ENCODE measurements around the gene OGFR.
A peak's percentile ranks its signal among the peaks of the same experiment; 100 is the strongest.

The OGFR gene

DNA sequence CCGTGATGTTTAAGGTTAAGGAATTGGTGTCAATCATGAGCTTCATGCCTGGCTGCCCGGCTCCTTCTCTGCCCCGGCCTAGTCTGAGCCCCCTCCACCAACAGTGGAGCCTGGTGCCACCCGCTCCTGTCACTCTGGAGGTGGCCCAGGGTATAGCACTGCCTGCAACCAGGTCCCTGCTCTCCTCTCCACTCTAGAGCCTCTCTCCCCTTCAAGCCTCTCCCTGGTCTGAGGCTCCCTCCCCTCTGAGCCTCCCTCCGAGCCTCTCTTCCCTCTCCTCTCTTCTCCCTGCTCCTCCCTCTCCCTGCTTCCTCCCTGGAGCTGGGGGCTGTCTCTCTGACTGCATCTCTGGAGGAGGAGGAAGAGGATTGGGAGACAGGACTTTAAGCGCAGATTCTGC lies 39.6 kb upstream of the OGFR start:
- ATAC-seq (replicated peaks) (no peak), DNase-seq (no peak)
- H3K27me3 Mint-ChIP-seq, result peaks cover 9 to 20% of the 10 kb centered on the region in 2 donors
- no peaks in the 10 kb centered on the region for H3K36me3 Mint-ChIP-seq
- H3K4me3 Mint-ChIP-seq, result no peak overlapping the region
- H3K4me1 Mint-ChIP-seq, result peaks cover 0 to under 1% of the 10 kb centered on the region in 2 donors
- no peaks in the 10 kb centered on the region for H3K9me3 Mint-ChIP-seq
- no peak overlapping the region for H3K27ac Mint-ChIP-seq

DNA sequence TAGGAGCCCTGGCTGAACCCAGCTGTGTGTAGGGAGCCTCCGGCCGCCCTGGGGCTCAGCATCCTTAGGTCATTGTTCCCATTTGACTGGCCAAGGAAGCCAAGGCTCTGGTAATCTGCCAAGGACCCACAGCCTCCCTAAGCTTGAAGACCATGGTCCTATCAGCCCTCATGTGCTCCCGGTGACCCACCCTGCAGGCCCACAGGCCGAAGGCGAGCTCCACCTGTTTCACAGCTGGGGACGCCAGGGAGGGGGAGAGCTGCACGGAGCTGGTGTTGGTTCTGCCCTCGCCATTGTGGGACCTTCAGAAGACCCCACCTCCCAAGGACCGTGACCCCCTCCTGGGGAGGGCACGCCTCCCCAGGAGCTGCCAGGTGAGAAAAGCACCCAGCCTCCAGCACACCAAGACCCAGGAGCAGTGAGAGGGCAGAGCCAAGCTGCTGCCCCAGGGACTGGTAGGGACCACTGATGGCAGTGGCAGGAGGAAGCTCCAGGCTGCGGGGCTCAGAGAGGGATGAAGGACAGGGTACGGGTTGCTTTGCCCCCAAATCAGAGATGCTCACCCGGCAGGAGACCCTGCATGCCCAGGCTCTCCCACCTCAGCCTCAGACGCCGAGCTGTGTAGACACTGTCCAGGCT lies 39.1 kb upstream of the OGFR start:
- ATAC-seq (replicated peaks) (no peak), DNase-seq (no peak)
- Mint-ChIP-seq H3K4me3 (no peak overlapping the region), H3K4me1 (peaks cover 0 to 4% of the 10 kb centered on the region in 2 donors), H3K9me3 (no peaks in the 10 kb centered on the region), H3K27ac (no peak overlapping the region), H3K36me3 (no peaks in the 10 kb centered on the region), H3K27me3 (peaks cover 9 to 19% of the 10 kb centered on the region in 2 donors)

DNA sequence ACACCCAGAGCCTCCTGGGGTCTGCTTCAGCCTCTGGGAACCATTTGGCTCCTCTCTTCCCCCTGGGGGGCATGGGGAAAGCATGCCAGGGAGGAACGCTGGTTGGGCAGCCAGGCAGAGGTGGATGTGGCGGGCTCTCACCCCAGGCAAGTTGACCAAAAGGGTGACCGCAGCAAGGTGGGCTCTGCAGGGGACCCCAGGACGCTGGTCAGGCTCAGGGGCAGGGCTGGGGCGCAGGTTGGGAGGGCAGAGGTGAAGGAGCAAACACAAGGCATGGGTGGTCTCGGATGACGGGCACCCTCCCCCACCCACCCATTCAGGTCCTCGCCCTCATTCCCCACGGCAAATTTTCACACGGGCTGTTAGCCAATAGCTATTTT lies 38.6 kb upstream of the OGFR start:
- peaks cover 9 to 19% of the 10 kb centered on the region in 2 donors for H3K27me3 Mint-ChIP-seq
- ATAC-seq (replicated peaks), result no peak

DNA sequence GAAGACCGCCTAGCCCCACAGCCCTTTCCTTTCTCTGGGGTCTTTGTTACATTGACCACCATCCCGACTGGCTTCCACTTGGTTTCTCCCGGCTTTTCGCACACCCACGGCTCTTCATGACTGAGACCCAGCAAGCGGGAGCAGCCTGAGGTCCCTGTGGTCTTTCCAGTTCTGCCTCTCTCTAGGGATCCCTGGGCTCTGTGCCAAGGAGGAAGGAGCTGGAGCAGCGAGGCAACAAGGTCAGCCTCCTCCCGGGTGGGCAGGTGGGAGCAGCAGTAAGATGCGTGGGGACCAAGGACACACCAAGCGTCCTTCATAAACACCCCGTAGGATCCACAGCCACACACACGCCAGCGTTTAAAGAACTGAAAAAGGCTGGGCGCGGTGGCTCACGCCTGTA lies 37.9 kb upstream of the OGFR start:
- peaks cover 0 to 6% of the 10 kb centered on the region in 2 donors for H3K4me1 Mint-ChIP-seq
- no peak overlapping the region for H3K27ac Mint-ChIP-seq

More for the DNA sequence above, 38.6 kb upstream of the OGFR start:
- Mint-ChIP-seq H3K27ac (no peak overlapping the region), H3K4me3 (no peak overlapping the region), H3K36me3 (no peaks in the 10 kb centered on the region), H3K4me1 (peaks cover 0 to 6% of the 10 kb centered on the region in 2 donors), H3K9me3 (no peaks in the 10 kb centered on the region)
- DNase-seq, result no peak

DNA sequence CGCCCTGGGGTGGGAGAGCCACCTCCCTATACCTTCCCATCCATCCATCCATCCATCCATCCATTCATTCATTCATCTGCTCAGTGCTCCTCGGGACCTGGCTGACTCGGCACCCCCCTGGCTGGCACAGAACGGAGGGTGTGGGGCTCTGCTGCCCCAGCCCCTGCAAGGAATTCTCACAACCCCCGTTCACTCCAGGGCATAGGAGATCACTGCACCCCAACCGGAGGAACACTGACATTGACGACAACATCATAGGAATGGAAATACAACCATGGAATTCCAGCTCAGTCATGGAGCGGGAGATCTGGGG lies 36.4 kb upstream of the OGFR start:
- Mint-ChIP-seq H3K9me3 (no peaks in the 10 kb centered on the region), H3K27me3 (peaks cover 9 to 26% of the 10 kb centered on the region in 2 donors), H3K27ac (no peak overlapping the region), H3K4me1 (peaks cover 0 to 6% of the 10 kb centered on the region in 2 donors), H3K4me3 (no peak overlapping the region), H3K36me3 (no peaks in the 10 kb centered on the region)
- DNase-seq (no peak), ATAC-seq (replicated peaks) (no peak)

More for the DNA sequence above, 37.9 kb upstream of the OGFR start:
- peaks cover 9 to 25% of the 10 kb centered on the region in 2 donors for H3K27me3 Mint-ChIP-seq
- H3K36me3 Mint-ChIP-seq, result no peaks in the 10 kb centered on the region
- H3K4me3 Mint-ChIP-seq, result no peak overlapping the region
- no peaks in the 10 kb centered on the region for H3K9me3 Mint-ChIP-seq
- ATAC-seq (replicated peaks), result no peak
- DNase-seq, result no peak

DNA sequence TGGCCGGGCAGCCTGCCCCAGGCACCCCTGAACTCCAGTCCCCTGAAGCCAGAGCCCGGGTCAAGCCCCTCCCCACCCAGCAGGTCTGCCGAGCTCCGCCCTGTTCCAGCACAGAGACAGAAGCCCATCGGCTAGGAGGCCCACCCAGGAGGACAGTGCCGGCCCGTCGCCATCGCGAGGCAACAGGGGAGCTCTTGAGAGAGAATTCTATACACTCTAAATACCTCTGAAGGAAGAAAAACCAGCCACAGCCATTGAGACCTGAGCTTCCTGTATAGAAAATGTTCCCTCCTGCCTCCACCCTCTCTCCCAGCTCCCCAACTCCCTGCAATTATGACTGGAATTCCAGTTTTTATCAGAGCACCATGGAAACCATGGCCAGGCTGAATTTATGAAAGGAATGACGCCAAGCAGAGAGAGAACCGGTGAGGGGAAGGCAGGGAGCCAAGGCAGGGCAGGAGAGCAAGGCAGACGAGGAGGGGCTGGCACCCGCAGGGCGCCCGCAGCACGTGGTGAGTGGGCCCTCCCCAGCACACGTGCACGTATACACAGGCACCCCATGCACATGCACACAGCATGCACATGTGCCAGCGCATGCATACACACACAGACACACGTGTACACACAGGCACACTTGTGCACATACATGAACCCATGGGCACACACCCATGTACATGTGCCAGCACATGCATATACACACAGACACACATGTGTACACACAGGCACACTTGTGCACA lies 35.9 kb upstream of the OGFR start:
- H3K36me3 Mint-ChIP-seq, result no peaks in the 10 kb centered on the region

DNA sequence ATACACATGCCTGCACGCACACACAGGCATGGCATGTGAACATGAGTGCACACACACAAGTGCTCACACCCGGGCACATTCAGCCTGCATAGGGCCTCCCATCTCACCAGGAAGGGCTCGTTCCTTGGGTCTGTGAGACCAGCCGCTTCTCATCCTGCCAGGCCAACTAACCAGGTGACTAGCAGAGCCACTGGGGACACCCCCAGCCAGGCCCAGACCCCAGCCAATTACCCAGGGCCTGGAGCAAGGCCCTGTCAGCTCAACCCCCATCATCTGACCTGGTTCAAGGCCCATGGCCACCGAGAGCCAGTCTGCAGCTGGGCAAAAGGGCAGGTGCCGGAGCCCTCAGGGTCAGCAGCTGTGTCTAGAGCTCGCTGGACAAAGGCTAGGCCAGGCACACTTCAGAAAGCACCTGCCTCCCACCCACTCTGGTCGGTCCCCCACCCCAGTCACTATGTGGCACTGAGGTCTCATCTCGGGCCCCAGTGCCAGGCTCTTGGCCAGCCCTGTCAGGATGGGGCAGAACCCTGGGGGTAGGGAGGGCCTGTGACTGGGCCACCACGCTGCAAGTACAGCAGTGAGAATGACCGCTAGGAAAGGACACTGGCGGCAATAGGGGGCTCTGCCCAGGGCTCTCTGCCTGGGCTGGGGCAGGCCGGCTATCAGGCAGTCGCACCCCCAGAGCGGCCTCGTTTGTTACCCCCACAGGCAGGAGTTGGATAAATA lies 35.1 kb upstream of the OGFR start:
- DNase-seq, result no peak
- H3K27ac Mint-ChIP-seq, result no peak overlapping the region
- no peaks in the 10 kb centered on the region for H3K9me3 Mint-ChIP-seq
- H3K4me3 Mint-ChIP-seq, result no peak overlapping the region
- peaks cover 2 to 7% of the 10 kb centered on the region in 2 donors for H3K4me1 Mint-ChIP-seq
- no peaks in the 10 kb centered on the region for H3K36me3 Mint-ChIP-seq
- no peak for ATAC-seq (replicated peaks)
- peaks cover 9 to 15% of the 10 kb centered on the region in 2 donors for H3K27me3 Mint-ChIP-seq

More for the DNA sequence above, 35.9 kb upstream of the OGFR start:
- Mint-ChIP-seq H3K4me3 (no peak overlapping the region), H3K9me3 (no peaks in the 10 kb centered on the region), H3K27me3 (peaks cover 9 to 21% of the 10 kb centered on the region in 2 donors), H3K4me1 (peaks cover 0 to 6% of the 10 kb centered on the region in 2 donors), H3K27ac (no peak overlapping the region)
- no peak for DNase-seq
- ATAC-seq (replicated peaks), result no peak

DNA sequence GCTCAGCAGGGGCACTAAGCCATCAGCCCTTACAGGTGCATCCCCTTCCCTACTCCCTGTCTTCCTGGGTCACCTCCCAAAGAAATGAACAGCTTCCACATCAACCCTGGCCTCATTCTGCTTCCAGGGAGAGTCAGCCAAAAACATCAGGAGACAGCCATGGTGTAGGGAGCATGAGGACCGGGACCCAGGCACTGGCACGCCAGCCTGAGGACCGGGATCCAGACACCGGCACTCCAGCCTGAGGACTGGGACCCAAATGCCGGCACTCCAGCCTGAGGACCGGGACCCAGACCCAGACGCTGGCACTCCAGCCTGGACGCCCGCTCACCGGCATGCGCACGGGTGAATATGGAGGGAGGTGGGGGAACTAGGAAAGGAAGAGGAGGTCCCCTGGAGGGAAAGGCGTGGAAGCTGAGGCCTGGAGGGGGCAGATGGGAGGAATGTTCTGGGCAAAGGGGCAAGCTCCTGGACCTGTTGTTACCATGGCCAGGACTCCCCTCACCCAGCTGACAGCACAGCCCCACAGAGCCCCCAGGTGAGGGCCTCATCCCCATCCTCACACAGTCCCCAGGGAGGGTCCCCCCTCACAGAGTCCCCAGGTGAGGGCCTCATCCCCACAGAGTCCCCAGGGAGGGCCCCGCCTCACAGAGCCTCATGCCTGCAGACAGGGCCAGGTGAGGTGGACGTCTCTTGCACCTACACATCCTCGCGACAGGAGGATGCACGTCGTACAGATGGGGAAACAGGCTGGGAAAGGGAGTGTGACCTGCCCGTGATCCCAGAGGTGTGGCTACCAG lies 34.3 kb upstream of the OGFR start:
- no peak for ATAC-seq (replicated peaks)
- no peaks in the 10 kb centered on the region for H3K9me3 Mint-ChIP-seq
- no peak overlapping the region for H3K27ac Mint-ChIP-seq

DNA sequence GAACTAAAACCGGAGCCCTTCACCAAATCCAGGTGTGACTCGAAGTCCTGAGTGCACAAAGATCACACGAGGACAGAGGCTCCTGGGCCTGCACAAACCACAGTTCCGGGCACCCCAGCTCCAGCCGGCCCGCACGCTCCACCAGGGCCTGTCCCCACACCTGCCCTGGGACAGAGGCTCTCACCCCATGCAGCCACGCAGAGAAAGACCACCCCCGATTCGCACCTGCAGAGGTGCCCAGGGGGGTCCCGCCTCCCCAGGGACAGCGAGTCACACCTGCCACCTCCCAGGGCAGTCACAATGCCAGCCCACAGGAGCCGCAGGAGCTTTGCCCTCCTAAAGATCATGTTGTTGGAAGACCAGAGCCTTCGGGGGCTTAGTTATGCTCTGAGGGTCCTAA lies 33.7 kb upstream of the OGFR start:
- Mint-ChIP-seq H3K4me3 (no peak overlapping the region), H3K9me3 (no peaks in the 10 kb centered on the region), H3K27me3 (peaks cover 4 to 7% of the 10 kb centered on the region in 2 donors), H3K27ac (peak overlapping the region; percentile 28), H3K36me3 (no peaks in the 10 kb centered on the region), H3K4me1 (peaks cover 11 to 21% of the 10 kb centered on the region in 2 donors)
- no peak for ATAC-seq (replicated peaks)
- DNase-seq, result no peak

More for the DNA sequence above, 34.3 kb upstream of the OGFR start:
- no peak for DNase-seq
- peaks cover 4 to 9% of the 10 kb centered on the region in 2 donors for H3K27me3 Mint-ChIP-seq
- H3K4me3 Mint-ChIP-seq, result no peak overlapping the region
- no peaks in the 10 kb centered on the region for H3K36me3 Mint-ChIP-seq
- peaks cover 7 to 15% of the 10 kb centered on the region in 2 donors for H3K4me1 Mint-ChIP-seq

DNA sequence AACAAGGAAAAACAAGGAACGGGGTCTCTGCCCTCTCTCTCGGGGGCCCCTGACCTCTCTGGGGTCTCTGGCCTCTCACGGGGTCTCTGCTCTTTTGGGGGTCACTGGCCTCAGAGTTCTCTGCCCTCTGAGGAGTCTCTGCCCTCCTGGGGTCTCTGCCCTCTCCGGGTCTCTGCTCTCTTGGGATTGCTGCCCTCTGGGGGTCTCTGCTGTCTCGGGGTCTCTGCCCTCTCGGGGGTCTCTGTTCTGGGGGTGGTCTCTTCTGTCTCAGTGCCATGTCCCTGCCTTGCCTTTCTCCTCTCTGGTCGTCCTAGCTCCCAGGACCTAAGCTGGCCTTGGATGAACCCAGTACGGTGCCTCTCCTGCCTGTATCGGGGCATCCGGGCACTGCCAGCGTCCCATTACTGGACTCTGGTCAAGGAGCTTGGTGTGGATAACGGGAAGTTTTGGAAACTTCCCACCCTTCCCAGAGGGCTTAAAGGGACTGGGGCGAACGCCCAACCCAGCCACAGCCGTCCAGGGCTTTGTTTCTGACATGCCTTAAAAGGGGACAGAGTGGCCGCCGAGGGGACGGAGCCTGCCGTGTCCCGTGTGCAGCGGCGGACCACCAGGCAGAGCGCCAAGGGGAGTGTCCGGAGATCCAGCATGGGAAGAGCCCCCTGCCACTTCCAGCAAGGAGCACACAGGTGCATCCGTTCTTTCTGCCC lies 33.1 kb upstream of the OGFR start:
- Mint-ChIP-seq H3K9me3 (peaks cover 0 to under 1% of the 10 kb centered on the region in 2 donors), H3K27me3 (peaks cover 2 to 7% of the 10 kb centered on the region in 2 donors), H3K4me3 (no peak overlapping the region), H3K4me1 (peaks cover 16 to 27% of the 10 kb centered on the region in 2 donors), H3K36me3 (no peaks in the 10 kb centered on the region), H3K27ac (no peak overlapping the region)
- no peak for DNase-seq
- no peak for ATAC-seq (replicated peaks)

DNA sequence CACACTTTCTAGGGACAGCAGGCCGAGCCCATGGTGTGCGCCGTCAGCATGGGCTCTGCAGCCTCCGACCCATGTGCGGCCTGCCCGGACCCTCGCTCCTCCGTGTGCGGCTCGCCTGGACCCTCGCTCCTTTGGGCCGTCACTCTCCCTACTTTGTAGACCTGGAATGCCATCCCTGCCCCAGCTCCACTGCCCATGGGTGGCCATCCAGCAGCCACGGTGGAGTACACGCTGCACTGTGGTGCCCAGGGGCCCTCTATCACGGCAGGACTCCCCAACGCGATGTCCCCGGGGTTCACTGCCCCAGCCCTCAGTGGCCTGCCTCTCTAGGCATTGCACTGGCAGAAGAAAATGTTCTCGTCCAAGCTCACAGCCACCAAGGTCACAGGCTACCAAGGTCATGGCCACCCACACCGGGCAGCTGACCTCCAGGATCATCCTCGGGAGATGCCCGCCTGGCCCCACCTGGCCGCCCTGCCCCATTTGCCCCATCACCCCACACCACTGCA lies 32.5 kb upstream of the OGFR start:
- H3K9me3 Mint-ChIP-seq, result peaks cover 3 to 7% of the 10 kb centered on the region in 2 donors
- peaks cover 0 to 3% of the 10 kb centered on the region in 2 donors for H3K36me3 Mint-ChIP-seq
- no peak overlapping the region for H3K27ac Mint-ChIP-seq
- DNase-seq, result no peak
- no peak for ATAC-seq (replicated peaks)
- H3K27me3 Mint-ChIP-seq, result peaks cover 0 to 7% of the 10 kb centered on the region in 2 donors
- H3K4me1 Mint-ChIP-seq, result peaks cover 20 to 33% of the 10 kb centered on the region in 2 donors
- H3K4me3 Mint-ChIP-seq, result no peak overlapping the region

DNA sequence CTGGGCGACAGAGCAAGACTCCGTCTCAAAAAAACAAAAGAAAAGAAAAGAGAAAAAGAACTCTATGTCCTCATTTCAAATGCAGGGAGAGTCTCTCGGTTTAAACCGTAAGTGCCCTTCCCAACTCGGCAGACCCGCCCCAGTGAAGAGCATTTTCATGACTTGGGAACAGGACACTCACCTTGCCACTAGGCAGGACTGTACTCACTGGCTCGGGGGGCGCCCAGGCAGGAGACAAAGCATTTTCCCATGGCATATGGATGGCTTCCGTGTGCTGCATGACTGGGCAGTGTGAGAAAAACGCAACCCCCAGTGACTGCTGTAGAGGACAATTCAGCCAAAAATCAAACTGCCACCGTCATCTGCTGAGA lies 32.0 kb upstream of the OGFR start:
- Mint-ChIP-seq H3K9me3 (peaks cover 3 to 7% of the 10 kb centered on the region in 2 donors), H3K27ac (no peak overlapping the region), H3K4me3 (no peak overlapping the region), H3K36me3 (peaks cover 0 to 4% of the 10 kb centered on the region in 2 donors), H3K4me1 (peaks cover 22 to 37% of the 10 kb centered on the region in 2 donors), H3K27me3 (peaks cover 0 to 7% of the 10 kb centered on the region in 2 donors)
- DNase-seq (no peak), ATAC-seq (replicated peaks) (no peak)

DNA sequence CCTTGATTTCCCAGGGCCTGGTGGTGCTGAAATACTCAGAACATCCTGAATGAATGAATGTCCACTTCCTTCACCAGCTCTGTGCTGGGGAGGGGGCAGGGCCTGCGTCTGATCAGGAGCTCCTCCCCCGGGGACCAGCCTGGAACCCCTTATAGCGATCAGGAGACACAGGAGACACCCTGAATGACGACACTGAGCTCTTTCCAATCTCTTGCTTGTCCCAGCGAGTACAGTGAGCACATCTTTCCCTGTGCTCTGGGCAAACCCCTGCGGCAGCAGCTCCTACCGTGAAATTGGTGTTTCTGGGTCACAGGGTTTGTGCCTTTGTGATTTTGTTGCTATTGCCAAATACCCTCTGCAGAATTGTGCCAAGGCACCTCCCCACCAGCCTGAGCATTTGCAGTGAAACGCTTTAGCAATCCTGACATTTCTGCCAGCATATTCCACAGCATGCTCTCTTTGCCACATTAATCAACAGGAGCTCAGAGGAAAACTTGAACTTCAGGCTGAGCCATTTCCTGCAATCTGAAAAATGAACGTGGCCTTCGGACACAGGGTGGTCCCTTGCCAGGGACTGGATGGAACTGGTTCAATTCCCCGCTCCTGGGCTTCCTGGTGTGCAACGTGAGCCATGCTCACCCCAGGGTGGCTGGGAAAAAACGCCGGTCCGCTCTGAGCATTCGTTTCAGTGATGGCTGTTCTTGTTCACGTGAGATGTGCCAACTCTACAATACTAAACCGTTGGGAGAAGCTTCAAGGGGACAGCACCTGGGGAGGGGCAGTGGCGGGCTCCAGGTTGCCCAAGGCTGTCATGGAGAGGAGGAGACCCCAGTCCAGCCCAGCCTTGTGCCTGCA lies 31.4 kb upstream of the OGFR start:
- Mint-ChIP-seq H3K27ac (no peak overlapping the region), H3K4me3 (no peak overlapping the region), H3K9me3 (peaks cover 3 to 7% of the 10 kb centered on the region in 2 donors), H3K36me3 (peaks cover 0 to 4% of the 10 kb centered on the region in 2 donors), H3K4me1 (peaks cover 22 to 37% of the 10 kb centered on the region in 2 donors), H3K27me3 (peaks cover 0 to 7% of the 10 kb centered on the region in 2 donors)
- DNase-seq (no peak), ATAC-seq (replicated peaks) (no peak)
